NCI-H1105 (cell line): Measurements from ENCODE around the gene EIPR1.
"Not testable (repeated sequence)": the region's sequence is repeated elsewhere in the genome, so short reads cannot be mapped to it uniquely, and the experiment has no call there.

Experiments used
- DNase-seq: peaks from one replicate; lab custom pipeline; 2025; lab: John Stamatoyannopoulos, UW

Gene EIPR1

DNA sequence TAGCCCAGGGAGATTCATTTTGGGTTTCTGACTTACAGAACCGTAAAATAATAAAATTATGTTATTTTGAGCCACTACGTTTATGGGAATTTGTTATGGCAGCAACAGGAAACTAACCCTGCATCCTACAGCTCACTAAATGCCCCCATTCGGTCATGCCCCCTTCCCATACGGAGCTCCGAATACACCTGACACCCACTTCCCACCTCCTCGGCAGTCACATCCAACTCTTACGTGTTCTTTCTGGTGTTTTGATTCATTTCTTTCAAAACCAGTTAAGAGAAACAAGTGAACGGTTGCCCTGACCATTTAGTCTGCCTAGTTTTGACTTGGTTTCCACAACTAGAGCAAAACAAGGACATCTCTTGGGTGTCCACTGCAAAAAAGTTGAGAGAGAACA is 19.7 kb downstream of the EIPR1 start:
- DNase-seq: no peak

DNA sequence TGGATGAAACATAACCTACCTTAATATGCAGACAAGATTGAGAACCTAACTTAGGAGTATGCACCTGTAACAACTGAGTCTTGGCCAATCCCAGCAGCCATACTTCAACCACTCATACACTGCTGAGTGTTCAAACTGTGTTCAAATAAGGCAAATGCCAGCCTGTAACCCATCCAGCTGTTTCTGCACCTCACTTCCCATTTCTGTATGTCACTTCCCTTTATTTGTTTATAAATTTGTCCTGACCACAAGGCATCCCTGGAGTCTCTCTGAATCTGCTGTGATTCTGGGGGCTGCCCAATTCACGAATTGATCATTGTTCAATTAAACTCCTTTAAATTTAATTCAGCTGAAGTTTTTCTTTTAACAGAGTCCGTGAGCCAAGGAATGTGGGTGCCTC is 20.2 kb downstream of the EIPR1 start:
- DNase-seq: not testable (repeated sequence)

DNA sequence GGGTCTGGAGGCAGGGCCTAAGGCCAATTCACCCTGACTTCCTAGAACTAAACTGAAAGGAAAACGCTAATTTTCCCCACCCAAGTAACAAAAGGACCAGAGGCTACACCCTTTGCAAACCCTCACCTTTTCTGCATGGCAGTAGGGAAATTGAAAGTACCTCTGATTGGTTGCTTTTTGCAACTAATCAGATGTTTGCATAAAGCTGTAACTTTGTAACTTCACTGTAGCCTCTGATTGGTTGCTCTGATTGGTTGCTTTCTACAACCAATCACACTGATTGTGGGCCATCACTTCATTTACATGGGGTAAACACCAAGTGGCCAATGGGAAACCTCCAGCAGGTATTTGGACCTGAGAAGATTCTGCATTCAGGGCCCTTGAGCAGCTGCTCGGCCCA is 20.8 kb downstream of the EIPR1 start:
- DNase-seq: no peak

DNA sequence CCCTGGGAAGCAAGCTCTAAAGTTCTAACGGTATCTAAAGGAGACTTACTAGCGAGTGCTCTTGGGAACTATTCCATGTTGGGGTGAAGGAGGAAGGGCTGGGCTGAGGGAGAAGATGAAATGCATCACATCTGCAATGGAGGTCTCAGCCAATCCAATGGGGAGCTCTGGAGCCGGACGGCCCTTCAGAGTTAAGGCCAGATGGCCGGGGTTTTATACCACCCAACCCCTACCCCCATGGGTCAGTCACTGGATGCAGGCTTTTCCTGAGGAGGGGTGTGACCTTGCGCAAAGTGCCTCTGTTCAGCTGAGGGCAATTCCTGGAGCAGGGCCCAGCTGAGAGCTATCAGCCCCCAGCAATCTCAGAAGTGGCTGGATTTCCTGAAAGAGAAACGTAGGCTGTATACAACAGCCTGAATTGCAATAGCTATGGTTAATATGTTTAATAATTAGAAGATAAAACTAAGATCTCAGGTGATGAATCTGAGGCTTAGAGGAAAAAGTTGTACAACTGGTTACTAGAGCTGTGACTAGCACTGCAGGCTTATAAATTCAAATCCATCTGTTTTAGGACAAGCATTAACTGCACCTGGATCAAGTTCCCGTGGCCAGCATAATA is 21.6 kb downstream of the EIPR1 start:
- no peak for DNase-seq

DNA sequence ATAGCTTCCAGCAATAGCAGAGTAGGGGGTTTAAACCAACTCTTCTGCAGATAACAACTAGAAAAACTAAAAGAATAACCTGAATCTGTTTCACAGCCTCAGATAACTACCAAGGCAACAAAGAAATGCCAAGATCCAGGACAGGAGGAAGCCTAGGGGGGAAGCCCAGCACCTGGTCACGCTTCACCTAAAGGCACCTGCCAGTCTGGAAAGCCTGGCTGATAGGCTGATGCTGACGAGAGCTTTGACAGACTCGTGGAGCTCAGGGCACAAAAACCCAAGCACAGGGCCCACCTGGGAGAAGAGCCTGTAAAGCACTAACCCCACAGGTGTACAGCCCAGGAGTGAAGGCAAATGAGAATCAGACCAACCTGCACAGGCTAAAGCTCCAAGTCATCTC is 22.6 kb downstream of the EIPR1 start:
- no peak for DNase-seq

DNA sequence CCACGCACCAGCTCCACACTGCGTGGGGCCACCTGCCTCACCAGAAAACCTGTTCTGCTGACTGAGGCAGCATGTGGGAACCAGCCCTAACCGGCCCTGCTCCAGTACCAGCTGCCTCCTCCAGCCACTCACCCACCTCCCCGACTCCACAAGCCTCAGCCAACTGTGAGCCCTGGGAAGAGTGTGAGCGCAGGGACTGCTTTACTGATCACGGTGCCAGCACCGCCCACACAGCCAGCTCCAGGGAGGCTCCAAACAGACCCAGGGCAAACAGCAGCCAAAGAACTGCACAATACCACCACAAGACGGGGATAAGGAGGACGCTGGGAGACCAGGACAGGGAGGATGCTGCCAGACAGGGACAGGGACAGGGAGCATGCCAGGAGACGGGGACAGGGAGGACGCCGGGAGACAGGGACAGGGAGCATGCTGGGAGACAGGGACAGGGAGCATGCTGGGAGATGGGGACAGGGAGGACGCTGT is 28.4 kb downstream of the EIPR1 start:
- no peak for DNase-seq

DNA sequence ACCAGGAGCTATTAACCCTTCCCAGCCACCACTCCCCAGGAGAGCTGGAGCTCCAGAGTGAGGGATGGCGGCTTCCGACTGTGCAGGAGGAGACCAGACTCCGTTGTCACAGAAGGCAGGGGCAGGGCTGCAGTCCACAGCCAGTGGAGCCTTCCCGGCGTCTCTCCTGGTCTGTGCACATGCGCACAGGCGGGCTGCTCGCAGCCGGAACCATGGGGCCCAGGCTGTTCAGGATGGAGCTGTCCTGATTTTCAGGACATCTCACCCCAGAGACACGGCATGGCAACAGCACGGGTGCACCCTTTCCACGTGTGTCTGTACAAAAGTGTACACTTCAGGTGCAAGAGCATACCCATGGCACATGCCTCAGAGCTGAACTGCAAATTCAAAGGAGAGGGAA is 28.9 kb downstream of the EIPR1 start:
- no peak for DNase-seq

DNA sequence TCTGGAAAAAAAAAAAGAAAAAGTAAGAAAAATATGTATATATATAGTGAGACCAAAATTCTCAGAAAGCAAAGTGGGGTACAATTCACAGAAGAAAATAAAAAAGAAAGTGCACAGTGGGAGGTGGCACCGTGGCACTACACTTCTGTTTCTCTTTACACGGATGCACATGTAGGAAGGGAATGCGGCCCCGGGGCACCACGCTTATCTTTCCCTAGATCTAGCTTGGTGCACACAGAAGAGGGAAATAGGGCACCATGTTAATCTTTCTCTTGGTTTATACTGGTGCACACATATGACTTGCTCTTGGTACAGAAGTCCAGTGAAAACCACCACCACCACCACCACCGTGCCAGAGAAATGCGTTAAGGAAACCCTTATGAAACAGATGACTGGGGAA is 32.0 kb downstream of the EIPR1 start:
- no peak for DNase-seq

DNA sequence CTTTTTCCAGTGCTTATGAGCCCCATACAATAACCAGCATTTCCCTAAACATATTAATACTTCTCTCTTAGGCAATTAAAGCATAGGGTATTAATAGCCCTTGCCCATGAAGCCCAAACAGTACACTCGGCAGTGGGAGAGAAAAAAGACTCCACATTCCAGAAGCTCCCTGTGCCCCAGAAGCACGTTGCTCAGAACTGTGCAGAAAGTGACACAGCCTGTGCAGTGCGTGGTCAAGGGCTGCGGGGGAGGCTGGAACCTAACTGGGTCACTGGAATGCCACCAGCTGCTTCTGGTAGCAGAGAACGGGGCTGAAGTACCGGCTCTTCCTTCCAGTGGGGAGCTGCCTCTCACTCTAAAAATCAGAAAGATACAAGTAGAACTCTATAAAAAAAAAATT is 32.7 kb downstream of the EIPR1 start:
- no peak for DNase-seq

DNA sequence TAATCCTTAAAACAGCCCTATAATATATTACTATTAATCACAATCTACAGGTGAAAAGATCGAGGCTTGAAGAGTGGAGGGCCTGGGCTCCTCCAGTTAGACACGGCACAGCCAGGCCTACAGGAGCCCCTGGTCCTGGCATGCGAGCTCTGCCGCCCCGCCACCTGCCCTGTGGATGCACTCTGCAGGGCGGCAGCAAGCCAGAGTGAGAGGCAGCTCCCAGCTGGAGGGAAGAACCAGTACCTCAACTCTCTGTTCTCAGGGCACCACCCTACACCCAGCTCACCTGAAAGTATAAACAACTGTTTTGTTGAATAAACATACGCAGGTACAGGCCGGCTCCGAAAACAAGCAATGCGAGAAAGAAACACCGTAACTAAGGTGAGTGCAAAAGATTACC is 34.6 kb downstream of the EIPR1 start:
- no peak for DNase-seq

DNA sequence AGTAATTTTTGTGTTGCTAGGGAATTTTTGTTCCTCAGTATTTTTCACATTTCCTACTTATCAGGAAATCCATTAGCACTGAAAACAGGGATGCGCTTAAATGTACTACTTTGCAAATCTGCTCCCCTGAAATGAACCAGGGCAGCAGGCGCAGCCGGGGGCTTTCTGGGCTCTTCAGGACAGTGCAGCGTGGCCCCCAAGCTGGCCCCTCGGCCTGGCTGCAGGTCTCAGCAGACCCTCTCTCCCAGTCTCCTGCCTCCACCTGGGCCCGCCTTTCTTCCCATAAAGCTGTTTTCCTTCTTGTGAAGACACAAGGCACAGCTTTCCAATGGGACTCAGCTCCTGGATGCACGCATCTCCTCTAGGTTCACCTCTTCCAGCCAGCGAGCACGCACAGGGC is 35.3 kb downstream of the EIPR1 start:
- no peak for DNase-seq

DNA sequence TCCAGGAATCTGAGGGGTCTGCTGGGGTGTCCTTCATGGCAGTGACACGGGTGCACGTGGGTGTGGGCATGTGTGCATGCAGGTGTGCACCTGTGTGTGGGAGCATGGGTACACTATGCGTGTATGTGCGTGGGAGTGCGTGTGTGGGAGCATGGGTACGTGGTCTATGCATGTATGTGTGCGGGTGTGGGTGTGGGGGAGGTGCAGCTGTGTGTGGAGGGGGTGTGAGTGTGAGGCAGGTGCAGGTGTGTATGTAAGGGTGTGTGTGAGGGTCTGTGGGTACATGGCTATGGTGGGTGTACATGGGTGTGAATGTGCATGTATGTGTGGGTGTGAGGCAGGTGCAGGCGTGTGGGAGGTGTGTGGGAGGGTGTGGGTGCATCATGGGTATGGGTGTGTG is 36.3 kb downstream of the EIPR1 start:
- DNase-seq: no peak

DNA sequence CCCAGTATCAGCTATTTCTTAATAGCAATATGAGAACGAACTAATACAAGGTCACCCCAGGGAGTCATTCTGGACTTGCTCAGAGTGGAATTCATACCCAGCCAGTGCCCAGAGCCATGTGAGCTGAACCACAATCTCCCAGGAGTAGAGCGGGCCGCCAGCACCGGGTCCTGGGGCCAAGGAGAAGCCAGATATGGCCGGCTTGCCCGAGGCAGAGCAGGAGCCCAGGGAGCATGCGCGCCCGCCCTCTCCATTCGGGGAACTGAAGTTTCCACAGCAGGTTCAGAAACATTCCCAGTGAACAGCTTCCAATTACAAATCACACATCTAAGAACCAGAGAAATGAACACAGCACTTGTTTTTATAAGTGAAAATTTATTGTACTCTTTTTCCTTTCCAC is 37.5 kb downstream of the EIPR1 start:
- DNase-seq: no peak

DNA sequence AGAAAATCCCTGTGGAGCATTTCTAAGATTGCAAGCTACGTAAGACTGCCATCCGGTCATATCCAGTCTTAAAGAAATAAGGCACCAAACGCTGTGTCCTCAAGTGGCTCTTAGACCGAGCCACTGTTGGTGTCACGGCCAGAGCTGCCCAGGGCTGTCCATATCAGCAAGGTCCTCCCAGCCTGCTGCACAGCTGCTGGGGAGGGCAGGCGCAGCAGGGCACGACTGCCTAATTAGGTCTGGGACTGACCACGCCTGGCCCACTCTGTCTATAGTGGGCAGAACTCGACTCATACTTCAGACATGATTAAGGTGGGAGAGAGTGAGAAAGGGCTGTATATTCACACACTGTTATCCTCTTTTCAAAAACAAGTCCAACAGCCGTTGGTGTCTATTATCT is 39.3 kb downstream of the EIPR1 start:
- DNase-seq: no peak

DNA sequence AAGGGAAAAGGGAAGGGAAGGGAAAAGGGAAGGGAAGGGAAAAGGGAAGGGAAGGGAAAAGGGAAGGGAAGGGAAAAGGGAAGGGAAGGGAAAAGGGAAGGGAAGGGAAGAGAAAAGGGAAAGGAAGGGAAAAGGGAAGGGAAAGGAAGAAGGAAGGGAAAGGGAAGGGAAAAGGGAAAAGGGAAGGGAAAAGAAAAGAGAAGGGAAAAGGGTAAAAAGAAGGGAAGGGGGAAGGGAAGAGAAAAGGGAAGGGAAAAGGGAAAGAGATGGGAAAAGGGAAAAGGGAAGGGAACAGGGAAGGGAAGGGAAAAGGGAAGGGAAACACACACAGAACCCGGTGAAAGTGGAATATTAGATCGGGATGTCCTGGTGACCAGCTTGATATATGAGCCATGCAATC is 40.8 kb downstream of the EIPR1 start:
- no peak for DNase-seq

DNA sequence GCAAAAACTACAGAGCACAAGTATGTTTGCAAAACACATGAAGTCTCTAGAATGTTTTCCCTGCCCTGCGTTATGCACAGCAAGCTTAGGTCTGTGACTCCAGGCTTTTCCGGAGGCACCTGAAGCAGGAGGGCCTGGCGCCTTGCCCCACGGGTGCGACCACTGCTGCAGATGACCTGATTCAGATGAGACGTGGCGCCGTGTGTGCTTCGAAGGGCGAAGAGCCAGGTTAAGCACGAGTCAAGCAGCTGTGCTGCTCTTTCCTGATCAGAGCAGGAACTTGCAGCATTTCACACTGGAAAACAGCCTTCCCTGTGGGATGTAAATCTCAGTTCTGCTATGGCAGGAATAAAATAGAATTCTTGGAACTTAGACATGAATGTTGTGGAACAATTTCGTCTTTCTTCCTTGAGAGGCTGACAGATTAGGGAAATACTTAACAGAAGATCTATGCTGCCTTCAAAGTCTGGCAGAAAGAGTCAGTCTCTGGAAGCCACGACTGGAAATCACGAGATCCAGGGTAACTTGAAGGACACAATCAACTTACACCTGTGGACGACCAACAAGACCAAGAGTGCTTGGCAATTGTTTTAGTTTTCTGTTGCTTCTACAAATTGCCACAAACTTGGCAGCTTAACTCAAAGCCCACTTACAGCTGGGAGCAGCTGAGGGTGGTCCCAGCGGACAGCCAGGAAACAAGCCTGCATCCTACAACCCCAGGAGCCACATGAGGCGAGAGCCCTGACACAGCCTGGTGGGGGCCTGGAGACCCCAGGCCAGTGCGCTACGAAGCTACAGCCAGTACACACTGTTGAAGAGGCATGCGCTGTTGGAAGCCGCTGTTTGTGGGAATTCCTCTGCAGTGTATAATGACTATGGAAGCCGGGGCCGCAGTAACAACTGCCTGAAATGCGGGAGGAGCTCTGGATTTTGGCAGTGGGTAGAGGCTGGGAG is 42.9 kb downstream of the EIPR1 start:
- no peak for DNase-seq

DNA sequence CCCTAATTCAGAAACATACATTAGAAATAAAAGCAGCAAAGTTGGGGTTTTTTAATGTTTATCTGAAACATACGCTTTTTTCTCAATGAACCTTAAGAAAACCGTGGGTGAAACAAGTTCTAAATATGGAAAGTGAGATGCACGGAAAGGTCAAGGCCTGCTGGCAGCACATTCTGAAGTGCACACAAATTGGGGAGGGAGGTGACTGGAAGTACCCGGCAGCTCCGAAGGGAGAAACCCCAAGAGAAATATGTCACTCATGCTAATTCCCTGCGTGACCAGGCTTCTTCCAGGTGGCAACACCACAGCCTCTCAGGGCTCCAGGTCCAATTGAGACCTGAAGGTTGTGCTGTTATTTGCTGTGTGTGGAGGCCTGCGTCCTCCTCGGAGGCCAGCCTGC is 45.5 kb downstream of the EIPR1 start:
- no peak for DNase-seq

DNA sequence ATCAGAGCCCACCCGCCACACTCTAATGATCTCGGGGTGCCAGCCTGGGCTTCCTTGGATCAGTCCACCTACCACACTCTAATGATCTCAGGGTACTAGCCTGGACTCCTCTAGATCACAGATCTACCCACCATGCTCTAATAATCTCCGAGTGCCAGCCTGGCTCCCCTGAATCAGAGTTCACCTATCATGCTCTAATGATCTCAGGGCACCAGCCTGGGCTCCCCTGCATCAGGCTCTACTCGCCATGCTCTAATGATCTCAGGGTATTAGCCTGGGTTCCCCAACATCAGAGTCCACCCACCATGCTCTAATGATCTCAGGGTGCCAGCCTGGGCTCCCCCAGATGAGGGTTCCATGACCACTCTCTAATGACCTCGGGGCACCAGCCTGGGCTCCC is 48.1 kb downstream of the EIPR1 start:
- no peak for DNase-seq

DNA sequence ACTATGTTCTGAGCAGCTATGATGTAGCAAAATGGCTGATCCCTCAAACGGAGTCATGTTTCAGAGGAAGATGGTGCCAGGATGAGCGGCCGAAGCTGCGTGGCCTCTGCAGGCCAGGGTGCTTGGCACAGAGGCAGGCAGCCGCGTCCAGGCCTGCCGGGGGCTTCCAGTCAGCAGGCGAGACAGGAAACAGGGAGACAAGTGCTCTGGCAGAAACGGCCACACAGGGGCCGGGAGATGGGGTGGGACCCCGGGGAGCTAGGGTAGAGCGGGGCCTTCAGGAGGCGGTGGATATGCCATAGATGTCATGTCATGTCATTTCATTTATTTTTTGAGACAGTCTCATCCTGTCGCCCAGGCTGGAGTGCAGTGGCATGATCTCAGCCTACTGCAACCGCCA is 50.7 kb downstream of the EIPR1 start:
- no peak for DNase-seq

DNA sequence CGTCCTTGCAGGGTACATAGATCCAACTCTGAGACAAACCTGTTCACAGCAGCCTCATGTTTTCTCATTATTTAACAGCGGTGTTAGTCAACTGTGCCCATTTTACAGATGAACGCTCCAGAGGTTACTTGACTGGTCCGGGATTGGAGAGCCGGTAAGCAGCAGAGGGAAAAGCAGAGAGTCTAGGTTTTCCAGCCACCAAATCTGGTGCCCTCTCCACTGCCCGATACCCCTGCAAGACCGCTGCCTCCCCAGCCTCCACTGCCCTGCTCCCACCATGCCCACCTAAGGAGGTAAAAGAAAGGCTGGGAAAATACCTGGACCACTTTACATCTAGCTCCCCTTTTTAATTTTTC is 51.5 kb downstream of the EIPR1 start:
- DNase-seq: no peak

DNA sequence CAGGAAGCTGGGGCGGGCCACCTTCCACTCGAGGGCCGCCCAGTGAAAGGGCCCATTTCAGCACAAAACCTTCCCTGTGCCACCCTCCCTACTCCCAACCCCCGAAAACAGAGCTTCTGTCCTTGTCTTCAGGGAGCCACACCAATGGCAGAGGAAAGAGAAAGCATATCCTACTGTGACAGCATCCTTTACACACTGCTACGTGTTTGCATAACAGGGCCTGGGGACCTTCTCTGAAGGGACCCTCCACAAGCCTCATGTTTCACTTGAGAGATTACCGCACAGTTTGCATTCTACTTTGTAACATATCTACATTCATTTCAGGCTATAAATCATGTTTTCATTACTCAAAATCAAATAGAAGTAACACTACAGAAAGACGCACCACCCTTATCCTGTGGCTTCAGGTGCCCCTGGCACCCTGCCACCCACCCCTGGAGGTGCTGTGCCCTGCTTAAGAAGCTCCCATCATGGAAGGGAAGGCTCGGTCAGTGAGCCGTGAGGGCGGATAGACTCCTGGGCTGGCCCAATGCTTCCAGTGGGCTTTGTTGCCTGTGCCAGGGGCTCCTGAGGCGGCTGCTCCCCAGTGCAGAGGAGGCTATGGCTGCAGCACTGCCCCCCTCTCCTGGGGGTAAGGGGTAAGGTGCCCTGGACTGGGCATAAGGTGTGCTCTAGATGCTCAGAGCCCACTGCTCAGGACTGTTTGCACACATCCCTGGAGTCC is 52.0 kb downstream of the EIPR1 start:
- DNase-seq: no peak

DNA sequence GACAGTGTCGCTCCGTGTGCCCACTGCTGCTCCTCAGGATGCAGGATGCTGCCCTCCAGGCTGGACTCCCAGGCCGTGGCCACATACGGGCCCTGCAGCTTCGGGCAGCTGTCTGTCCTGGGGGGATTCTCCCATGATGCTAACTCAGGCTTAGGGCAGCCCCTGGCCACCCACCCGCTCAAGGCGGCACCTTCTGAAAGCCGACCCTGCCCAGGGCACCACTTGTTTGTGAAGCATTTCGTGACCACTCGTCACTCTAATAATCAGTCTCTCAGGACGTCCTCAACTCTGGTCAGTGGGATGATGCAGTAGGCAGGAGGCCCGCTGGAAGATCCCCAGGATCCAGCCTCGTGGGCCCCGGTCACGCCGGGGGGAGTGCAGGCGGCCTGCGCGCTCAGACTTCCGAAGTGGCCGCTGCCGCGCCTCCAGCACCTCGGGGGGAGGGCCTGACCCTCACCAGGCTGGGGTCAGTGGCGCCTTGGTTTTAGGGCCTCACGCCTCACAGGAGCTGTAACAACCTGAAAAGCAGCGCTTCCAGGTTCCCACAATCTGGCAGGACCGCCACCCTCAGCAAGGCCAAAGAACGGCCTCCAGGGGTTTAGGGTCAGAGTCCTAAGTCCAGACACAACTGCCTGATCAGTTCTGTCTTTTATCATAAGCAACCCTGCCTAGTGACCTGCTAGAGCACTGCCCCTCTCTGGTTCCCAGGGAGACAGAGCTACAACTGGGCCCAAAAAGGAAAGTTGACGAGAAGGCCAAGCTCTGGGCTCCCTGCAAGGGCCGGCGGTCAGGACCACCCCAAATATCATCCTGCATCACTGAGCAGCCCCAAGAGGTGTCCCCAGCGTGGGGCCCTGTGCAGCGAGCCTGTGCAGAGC is 53.0 kb downstream of the EIPR1 start:
- no peak for DNase-seq
